LHCN-M2 (cell line): ENCODE data around the gene CSPG4. TPM values are rescaled to one million over a fixed set of nuclear protein-coding genes. Genes with fewer than 3 reads are reported as not detected.
"Not testable (repeated sequence)": the region's sequence is repeated elsewhere in the genome, so short reads cannot be mapped to it uniquely, and the experiment has no call there.

ENCODE experiments used
- DNase-seq: peaks from one replicate; pipeline ENCODE4 v3.0.0-alpha.2; 2012; ENCODE audit warnings: low read depth
- total RNA-seq: library from RNA; depleted of rRNA; stranded (reverse); fragments of >200 nt; gene quantifications from 2 replicates; pipeline ENCODE4 v1.2.3, GENCODE V29; 2014

The CSPG4 gene
- total RNA-seq, 1 experiment from 2014 or later = 16.4 TPM

GRCh38 chr15:75742346-75742745 lies 29.7 kb upstream of the CSPG4 start:
- not testable (repeated sequence) for DNase-seq

GRCh38 chr15:75739791-75740190 lies 27.1 kb upstream of the CSPG4 start:
- no peak for DNase-seq

DNA sequence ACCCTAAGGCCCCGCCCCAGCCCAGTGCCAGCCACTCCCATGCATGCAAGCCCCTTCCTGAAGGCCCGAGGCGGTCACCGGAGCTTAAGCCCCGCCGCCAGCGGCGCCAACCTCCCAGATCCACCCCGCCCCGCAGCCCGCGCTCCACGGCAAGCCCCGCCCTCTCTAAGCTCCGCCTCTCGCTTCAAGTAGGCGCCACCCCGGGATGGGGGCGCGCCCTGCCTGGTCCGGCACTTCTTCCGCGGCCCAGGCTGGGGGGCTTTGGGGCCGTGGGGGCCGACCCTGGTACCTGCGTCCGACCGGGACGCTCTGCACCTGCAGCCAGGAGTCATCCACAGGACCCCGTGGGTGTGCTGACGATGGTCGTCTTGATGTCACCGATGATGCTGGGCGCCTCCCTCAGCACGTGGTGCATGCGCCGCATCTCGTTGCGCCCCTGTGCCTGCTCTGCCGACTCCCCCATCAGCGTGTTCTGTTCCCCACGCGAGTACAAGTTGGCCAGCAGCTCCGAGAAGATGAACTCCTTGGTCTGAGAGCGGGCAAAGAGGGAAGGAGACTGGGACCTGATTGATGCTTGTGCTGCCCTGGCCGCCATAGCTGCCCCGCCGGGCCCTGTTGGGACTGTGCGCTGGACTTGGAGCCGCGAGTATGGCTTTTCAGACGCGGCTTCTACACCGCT lies 26.1 kb upstream of the CSPG4 start:
- peak; percentile 80 for DNase-seq

DNA sequence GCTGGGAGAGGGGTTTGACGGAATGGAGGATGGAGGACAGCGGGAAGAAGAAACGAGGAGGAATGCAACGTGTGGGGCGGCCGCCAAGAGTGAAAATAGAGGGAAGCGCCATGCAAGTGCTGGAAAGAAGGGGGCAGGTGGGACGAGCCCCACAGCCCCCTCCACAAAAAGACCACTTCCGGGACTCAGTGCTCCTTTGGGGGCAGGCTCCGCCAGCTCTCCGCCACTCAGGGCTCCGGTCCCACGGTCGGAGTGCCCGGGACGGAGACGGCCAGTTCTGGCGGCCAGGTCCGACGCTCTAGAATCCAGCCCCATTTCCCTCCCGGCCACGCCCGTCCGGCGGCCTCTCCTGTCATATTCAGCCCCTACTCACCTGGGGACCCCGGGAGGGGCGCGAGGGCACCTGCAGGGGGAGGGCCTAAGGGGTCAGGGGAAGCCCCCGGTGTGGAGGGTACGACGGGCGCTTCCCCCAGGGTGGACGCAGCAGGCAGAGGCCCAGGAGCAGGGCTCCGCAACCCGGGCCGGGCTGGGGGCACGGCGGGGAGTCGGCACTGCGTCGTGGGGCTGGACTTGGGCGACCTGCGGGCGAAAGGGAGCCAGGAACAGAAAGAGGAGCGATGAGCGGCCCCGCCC lies 25.5 kb upstream of the CSPG4 start:
- DNase-seq = no peak

GRCh38 chr15:75737116-75738013 lies 24.7 kb upstream of the CSPG4 start:
- DNase-seq = not testable (repeated sequence)

GRCh38 chr15:75736256-75736655 lies 23.6 kb upstream of the CSPG4 start:
- DNase-seq = no peak

- not testable (repeated sequence) for DNase-seq
These were observed 22.5 kb upstream of the CSPG4 start for GRCh38 chr15:75734861-75735760.

GRCh38 chr15:75733761-75734651 lies 21.4 kb upstream of the CSPG4 start:
- no peak for DNase-seq

DNA sequence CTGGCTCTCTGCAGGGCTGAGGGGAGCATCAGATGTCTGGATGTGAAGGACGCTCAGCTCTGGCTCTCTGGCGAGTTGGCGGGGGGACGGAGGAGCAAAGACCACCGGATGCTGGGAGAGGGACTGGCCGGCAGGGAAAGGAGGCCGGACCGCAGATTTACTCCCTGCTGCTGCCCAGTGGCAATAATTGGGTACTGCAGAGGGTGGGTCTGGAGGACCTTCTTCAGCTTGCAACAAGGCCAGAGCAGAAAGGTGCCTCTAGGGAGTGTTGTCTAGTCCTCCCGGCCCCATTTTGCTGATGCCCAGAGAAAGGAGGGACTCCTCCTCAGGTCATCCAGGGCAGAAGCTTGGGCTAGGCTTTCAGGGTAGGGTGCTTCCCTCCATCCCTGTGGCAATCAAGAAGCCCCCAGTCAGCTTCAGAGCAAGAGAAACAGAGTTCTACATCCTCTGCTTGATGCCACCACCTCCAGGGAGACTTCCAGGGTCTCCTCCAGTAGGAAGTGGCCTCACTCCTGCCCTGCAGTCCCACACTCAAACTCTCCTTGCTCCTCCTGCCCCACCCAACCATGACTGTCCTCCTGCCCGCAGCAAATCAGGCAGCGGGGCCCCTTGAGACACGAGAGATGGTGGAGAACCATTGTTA lies 20.3 kb upstream of the CSPG4 start:
- peak; percentile 50 for DNase-seq

DNA sequence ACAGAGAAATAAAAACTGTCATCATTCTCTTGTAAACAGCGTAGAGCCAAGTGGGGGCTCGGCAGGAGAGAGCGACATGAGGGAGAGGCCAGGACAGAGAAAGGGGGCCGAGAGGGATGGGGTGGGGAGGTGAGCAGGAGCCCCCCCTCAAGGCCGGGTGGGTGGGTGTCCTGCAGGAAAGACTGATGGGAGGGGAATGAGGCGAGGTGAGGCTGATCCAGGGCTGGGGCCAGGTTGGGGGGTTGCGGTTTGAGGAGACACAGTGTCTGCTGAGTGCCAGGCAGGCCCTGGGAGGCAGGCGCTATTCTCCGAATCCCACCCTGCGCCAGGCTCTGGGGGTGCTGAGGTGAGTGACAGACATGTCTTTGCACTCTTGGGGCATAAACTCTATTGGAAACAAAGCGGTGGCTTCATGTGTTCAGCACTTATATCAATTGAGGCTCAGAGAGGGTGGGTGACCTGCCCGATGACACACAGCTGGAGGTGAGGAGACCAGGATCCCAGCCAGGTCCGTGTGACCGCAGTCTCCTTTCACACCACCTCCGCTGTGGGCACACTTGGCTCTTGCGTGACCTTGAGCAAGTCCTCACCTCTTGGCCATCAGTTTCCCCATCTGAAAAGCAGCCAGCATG lies 19.6 kb upstream of the CSPG4 start:
- DNase-seq = no peak

DNA sequence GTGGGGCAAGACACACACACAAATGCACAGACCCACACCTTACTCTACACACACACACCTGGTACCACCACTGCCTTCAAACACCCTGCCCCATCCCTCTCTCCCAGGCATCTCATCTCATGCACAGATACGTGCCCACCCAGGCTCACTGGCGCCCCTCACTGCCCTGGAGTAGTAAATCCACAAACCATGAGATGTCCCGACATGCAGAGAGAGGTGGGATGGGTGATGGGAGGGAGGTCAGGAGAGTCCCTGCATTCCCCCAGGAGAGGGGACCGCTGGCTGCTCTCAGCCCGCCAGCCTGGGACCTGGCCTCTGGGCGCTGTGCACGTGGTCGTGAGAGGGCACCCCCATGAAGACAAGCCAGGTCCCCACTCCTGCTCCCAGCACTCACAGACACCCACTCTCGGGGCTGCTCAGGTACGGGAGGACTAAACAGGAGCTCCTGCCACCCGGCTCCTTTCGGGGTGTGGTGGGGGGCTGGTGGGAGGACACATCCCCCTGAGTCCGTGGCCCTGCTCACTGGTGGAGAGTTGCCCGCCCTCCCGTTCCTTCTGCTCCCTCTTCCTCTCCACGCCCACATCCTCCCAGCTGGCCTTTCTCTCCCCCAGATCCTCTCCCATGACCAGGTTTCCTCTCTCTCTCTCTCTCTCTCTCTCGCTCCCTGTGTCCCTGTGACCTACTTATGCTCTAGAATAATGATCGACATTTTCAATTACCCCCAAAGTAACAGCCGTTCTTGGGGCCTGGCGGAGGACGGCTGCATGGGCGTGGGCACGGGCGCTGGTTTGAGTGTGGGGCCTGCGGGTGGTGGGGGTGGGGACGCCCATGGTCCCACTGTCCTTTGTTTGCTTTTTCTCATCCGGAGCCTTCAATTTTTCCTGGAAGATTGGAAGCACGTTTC lies 18.9 kb upstream of the CSPG4 start:
- DNase-seq = no peak

GRCh38 chr15:75730376-75731247 lies 18.0 kb upstream of the CSPG4 start:
- DNase-seq = not testable (repeated sequence)

DNA sequence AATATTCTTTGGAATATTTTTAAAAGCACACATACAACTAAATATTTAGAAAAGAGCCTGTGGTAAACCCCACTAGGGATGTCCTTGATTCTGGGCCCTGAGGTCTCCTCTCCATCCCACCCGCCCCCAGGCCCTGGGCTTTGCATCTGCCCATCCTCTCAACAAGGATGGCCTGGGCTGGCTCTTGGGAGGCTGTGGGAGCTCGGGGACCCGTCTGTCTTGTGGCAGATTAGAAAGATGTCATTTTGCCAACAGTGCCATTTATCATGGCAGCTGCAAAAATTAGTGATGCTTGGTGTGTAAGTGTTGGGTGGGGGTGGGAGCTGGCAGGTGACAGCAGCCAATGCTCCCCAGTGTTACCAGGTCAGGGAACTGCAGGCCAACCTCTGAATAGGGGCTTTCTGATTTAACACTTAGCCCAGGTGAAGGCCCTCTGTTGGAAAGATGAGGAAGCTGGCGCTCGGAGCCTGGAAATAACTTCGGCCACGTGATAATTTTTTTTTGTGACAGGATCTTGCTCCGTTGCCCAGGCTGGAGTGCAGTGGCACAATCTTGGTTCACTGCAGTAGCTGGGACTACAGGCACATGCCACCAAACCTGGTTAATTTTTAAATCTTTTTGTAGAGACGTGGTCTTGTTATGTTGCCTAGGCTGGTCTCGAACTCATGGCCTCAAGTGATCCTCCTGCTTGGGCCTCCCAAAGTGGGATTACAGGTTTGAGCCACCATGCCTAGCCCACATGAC lies 16.9 kb upstream of the CSPG4 start:
- DNase-seq = no peak

GRCh38 chr15:75727851-75728715 lies 15.4 kb upstream of the CSPG4 start:
- DNase-seq = peak; percentile 37

DNA sequence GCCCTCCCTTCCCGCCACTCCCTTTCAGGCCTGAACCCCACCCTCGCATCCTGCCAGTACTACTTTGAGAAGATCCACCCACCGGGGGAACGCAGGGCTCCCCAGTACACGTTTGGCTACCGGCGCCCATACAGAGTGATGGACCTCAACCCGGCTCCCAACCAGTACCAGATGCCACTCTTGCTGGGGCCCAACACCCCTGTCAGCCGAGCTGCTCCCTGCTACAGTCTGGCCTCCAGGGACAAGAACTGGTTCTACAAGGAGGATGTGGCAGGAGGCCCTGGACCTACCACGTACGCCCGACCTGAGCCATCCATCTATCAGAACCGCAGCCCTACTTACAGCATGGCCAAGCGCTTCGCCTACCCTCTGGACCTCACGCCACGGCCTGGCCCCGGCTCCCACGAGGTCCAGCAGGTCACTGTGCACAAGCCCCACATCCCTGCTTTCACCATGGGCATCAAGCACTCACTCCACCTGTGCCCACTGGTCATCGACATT lies 14.4 kb upstream of the CSPG4 start:
- DNase-seq = no peak
